SK-MEL-5 (cell line): ENCODE measurements around the gene TRIM47. TPM values are rescaled to one million over a fixed set of nuclear protein-coding genes. Genes with fewer than 3 reads are reported as not detected.
A peak's percentile ranks its signal among the peaks of the same experiment; 100 is the strongest.

Experiments used
- DNase-seq: peaks from one replicate; pipeline ENCODE4 v3.0.0-alpha.2; 2016; ENCODE audit warnings: low read depth, low spot score
- in situ Hi-C: cut with HindIII; loops from 2 replicates; pipeline ENCODE4 v1.10.0; 2016; ENCODE audit warnings: low sequenced_read_pairs, high pct_unique_total_duplicates, low pct_unique_long_range_greater_than_20kb
- total RNA-seq: library from RNA; depleted of rRNA; stranded (reverse); fragments of >200 nt; shearing (Covaris generic); gene quantifications from 2 replicates; pipeline ENCODE4 v1.2.3, GENCODE V29; 2014

Gene TRIM47
- total RNA-seq, 1 experiment from 2014 or later, result 7.3 TPM

GRCh38 chr17:75913537-75914210, 35.3 kb upstream of the TRIM47 start:
- in situ Hi-C loops, result no loop called here
- no peak for DNase-seq

- DNase-seq, result no peak
- in situ Hi-C loops, result no loop called here
Observed at GRCh38 chr17:75910699-75911098, 32.3 kb upstream of the TRIM47 start.

DNA sequence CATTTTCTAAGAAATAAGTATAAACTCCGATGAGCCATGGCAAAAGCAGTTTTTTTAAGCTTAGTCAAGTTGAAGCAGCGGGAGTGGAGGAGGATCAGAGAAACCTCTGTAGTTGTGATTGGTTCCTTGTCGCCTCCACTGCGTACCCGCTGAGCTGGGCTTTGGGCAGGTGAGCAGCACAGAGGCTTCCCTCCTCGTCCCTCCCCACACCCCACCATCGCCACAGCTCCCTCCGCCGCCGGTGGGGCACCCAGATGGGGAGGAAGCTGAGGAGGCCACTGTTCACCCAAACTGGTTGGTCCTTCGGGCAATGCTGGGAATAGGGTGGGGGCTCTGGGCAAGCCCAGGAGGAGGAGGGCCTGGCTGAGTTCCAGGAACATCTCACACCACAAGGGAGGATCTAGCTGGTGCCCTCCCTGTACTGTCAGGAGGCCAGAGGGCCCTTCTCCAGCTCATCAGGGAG, 31.5 kb upstream of the TRIM47 start:
- in situ Hi-C loops, result no loop called here
- DNase-seq, result no peak

DNA sequence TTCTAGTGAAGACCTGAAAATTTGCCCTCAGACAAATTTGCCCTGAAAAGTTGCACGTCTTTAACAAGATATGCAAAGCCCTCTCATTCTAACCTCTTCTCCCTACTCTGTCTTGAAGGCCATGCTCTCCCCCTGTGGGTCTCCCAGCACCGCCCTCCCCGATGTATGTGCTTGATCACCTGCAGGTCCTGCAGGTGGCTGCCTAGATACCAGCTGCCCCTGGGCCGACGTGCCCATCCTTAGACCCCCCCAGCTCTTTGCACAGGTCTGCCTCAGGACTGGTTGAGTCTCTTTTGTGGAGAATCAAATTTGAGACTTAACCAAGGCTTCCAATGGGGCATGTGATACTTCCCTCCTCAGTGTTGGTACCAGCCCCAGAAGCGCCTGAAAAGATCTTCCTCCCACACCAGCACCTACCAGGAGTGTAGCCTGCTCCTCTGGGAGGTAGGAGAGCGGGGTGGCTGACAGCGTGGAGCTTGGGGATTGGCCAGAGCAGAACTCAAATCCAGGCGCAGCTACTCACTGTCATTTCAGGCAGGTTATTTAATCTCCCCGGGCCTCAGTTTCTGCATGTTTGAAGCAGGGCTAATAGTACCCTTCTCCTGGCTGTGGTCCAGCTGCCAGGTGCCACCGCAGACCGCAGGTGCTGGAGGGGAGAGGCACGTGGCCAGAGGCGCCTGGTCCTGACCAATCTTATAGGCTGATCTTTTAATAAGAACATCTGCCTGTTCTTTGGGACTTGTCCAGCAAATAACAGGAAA, 30.9 kb upstream of the TRIM47 start:
- no peak for DNase-seq
- in situ Hi-C loops, result no loop called here

GRCh38 chr17:75908201-75908600, 29.8 kb upstream of the TRIM47 start:
- no peak for DNase-seq
- in situ Hi-C loops, result no loop called here

DNA sequence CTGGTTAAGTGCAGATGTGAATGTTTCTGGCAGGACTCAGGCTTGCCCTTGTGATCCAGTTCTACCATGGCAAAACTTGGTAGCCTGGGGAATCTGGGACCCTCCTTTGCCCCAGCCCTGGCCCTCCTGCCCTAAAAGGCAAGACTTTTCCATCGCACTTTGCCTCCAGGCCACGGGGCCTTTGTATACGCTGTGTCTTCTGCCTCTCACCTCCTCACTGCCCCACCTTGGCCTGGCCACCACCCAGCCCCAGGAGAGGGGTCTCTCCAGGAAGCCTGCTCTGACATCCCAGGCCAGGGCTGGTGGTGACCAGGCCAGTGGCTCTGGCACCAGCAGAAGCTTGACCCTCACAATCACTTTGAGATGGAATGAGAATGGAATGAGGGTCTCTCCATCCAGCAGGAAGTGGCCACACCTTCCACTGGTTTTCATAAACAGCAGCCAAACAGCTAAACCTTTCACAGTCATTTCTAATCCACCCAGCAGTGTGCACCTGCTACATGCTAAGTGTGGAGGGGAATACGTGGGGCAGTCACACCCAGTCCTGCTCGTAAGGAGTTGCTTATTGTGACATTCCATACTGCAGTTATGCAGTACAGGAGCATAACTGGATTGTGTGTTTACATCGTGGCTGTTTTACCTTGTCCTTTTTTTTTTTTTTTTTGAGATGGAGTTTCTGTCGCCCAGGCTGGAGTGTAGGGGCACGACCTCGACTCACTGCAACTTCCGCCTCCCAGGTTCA, 27.9 kb upstream of the TRIM47 start:
- no peak for DNase-seq
- in situ Hi-C loops, result no loop called here

- in situ Hi-C loops, result no loop called here
- DNase-seq, result peak; percentile 97
Observed at GRCh38 chr17:75904749-75905521, 26.6 kb upstream of the TRIM47 start, which contains the start of gene MRPL38. Gene MRPL38 (minus strand): TSS chr17:75904884. CDS start chr17:75904875, 9 bp downstream.

DNA sequence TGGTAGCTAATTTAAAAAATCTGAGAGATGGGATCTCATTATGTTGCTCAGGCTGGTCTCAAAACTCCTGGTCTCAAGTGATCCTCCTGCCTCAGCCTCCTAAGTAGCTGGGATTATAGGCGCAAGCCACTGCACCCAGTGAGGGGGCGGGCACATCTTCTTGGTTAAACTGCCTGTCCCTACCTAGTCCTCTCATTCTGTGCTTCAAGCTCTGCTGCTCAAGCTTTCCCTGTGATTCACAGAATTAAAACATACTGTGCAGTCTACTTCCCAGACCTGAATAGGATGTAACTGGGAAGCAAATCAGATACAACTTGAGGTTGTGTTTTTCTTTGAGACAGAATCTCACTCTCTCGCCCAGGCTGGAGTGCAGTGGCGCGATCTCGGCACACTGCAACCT, 24.0 kb upstream of the TRIM47 start:
- in situ Hi-C loops, result no loop called here

DNA sequence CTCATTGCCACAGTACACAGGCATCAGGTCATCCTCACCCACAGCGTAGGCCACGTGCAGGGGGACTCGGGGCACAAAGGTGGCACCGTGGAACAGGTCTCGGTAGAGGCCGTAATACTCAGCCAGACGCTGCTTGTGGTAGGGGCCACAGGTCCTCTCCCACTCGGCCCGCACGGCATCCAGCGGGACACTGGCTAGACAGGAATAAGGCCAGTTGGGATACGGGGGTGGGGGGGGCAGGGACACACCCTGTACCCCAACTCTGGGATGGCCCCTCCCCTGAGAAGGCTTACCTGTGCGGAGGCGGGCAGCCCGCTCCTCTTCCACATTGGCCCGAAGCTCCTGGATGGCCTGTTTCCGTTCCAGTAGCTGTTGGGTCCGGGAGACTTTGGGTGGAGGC, 23.3 kb upstream of the TRIM47 start:
- in situ Hi-C loops, result no loop called here
- DNase-seq, result no peak

More for the DNA sequence above, 24.0 kb upstream of the TRIM47 start:
- DNase-seq, result no peak

DNA sequence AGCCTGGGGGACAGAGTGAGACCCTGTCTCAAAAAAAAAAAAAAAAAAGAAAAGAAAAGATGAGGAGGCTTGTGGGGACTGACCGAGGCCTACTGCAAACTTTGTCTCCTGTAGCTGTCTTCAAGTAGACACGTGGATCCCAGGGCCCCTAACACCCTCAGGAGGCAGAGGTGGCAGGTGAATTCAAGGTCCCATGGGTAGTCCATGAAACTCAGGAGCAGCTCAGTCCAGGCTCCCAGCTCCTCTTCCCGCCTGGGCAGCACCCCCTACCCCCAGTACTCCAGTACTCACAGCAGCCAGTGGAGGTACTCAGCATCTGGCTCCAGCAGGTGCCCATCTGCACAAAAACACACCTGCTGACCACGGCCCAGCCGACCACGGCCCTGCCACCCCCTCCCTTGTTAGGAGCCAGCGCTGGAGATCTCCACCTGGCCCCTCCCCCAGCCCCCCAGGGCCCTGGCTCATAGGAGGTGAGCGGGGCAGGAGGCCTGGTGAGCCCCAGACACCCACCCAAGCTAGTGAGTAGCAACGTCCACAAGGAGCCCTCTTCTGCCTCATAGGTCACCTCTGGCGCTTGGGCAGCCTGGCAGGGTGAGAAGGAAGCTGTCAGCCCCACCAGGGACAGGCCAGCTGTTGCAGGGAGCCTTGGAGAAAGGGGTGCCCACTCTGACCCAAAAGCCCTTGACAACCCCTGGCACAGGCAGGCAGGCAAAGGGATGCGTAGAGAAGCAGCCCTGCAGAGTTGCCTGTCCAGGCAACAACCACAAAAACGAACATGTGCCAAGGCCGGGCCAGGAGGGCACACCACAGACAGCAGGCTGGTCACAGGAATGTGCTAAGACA, 22.5 kb upstream of the TRIM47 start:
- no peak for DNase-seq
- in situ Hi-C loops, result no loop called here

GRCh38 chr17:75899767-75900468, 21.5 kb upstream of the TRIM47 start:
- in situ Hi-C loops, result no loop called here
- DNase-seq, result no peak

DNA sequence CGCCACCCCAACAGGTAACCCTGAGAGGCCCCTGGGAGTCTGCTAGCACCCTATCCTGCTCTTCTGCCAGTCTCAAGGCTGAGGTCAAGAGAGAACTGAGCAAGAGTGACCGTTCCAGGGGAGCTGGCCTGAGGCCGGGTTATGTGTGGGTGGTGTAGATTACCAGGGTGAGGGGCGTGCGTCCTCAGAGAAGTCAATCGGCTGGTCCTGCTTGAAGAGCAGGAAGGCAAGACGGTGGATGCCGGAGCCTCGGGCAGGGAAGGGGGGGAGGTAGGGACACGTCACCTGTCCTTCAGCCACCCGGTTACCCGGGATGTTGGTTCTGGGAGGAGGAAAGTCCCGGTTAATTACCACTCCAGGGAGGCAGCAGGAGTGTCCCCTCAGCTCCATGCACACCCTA, 21.0 kb upstream of the TRIM47 start:
- no peak for DNase-seq
- in situ Hi-C loops, result no loop called here

GRCh38 chr17:75898791-75899190, 20.4 kb upstream of the TRIM47 start:
- in situ Hi-C loops, result no loop called here
- no peak for DNase-seq

- in situ Hi-C loops, result no loop called here
- no peak for DNase-seq
Observed at GRCh38 chr17:75898065-75898464, 19.7 kb upstream of the TRIM47 start.

- in situ Hi-C loops, result no loop called here
- DNase-seq, result no peak
Observed at GRCh38 chr17:75897160-75898019, 19.0 kb upstream of the TRIM47 start.
